ENCODE results near the gene AQP12B. TPM values are rescaled to one million over a fixed set of nuclear protein-coding genes. Genes with fewer than 3 reads are reported as not detected.
"Not testable (repeated sequence)": the region's sequence is repeated elsewhere in the genome, so short reads cannot be mapped to it uniquely, and the experiment has no call there.

The AQP12B gene, protein sequence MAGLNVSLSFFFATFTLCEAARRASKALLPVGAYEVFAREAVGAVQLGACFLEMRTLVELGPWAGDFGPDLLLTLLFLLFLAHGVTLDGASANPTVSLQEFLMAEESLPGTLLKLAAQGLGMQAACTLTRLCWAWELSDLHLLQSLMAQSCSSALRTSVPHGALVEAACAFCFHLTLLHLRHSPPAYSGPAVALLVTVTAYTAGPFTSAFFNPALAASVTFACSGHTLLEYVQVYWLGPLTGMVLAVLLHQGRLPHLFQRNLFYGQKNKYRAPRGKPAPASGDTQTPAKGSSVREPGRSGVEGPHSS
- total RNA-seq, result not detected

DNA sequence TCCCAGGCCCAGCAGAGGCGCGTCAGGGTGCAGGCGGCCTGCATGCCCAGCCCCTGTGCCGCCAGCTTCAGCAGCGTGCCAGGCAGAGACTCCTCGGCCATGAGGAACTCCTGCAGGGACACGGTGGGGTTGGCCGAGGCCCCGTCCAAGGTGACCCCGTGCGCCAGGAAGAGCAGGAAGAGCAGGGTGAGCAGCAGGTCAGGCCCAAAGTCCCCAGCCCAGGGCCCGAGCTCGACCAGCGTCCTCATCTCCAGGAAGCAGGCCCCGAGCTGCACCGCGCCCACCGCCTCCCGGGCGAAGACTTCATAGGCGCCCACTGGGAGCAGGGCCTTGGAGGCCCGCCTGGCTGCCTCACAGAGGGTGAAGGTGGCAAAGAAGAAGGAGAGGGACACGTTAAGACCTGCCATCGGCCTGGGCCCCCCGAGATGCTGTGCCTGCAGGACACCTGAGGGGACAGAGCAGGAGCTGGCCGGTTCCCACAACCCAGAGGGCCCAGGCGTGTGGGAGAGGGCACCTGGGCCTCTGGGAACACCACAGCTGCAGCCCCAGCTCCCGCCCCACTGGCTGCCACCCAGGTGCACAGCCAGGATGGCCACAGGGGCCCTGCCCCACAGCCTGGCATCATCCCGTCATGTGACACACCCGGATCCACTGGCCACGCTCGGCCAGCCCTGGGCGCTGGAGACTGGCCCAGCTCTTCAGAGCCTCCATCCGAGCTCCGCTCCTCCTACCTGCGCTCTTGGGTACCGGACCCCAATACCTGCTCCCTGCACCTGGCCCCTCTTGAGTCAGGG is at the start of gene AQP12B:
AQP12B (minus strand) TSS at position 455 of the 794 bp plus-strand sequence; CDS start at position 407, 48 bp downstream.
- H3K36me3 Mint-ChIP-seq (ENCODE audit: insufficient read depth in 2 of 2); H3K9me3 Mint-ChIP-seq; H3K27me3 Mint-ChIP-seq (ENCODE audit: low read depth); DNase-seq; H3K4me3 Mint-ChIP-seq; H3K27ac Mint-ChIP-seq; ATAC-seq (replicated peaks in 1 of 2); H3K4me1 Mint-ChIP-seq (ENCODE audit: low read depth): not testable (repeated sequence)

DNA sequence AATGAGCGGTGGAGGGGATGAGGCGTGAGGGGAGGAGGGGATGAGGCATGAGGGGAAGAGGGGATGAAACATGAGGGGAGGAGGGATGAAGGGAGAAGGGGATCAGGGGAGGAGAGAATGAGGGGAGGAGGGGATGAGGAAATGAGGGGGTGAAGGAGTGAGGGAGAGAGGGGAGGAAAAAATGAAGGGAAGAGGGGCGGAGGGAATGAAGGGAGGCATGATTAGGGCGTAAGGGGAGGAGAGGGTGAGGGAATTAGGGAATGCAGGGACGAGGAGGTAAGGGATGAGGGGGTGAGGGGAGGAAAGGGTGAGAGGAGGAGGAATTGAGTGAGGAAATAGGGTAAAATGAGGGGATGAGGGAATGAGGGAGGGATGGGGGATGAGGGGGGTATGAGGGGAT is 49.5 kb upstream of the AQP12B start:
- Mint-ChIP-seq H3K4me3 (no peak overlapping the region), H3K9me3 (no peaks in the 10 kb centered on the region), H3K27me3 (ENCODE audit: low read depth) (no peaks in the 10 kb centered on the region), H3K4me1 (ENCODE audit: low read depth) (no peaks in the 10 kb centered on the region), H3K27ac (no peak overlapping the region), H3K36me3 (ENCODE audit: insufficient read depth in 2 of 2) (no peaks in the 10 kb centered on the region)
- no peak for ATAC-seq (replicated peaks in 1 of 2)
- DNase-seq, result no peak

DNA sequence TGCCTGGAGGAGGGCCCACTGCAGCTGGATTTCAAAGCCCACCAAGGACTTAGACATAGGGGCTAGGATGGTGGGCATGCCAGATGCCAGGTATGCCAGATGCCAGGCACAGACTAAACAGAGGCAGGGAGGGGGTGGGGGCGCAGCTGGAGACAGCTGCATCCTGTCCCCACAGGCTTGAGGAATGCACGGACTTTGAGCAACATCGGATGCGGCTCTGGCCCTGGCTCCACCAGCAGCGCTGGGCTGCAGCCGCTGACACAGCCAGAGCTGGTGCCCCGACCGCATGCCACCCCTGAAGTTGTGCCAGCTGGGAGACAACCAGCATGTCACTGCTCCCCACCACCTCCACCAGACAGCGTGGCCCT is 48.5 kb upstream of the AQP12B start:
- H3K4me3 Mint-ChIP-seq, result no peak overlapping the region
- DNase-seq (no peak), ATAC-seq (replicated peaks in 1 of 2) (no peak)
- H3K27me3 Mint-ChIP-seq (ENCODE audit: low read depth), result no peaks in the 10 kb centered on the region
- no peak overlapping the region for H3K27ac Mint-ChIP-seq
- H3K9me3 Mint-ChIP-seq, result no peaks in the 10 kb centered on the region
- H3K4me1 Mint-ChIP-seq (ENCODE audit: low read depth), result no peaks in the 10 kb centered on the region
- no peaks in the 10 kb centered on the region for H3K36me3 Mint-ChIP-seq (ENCODE audit: insufficient read depth in 2 of 2)

DNA sequence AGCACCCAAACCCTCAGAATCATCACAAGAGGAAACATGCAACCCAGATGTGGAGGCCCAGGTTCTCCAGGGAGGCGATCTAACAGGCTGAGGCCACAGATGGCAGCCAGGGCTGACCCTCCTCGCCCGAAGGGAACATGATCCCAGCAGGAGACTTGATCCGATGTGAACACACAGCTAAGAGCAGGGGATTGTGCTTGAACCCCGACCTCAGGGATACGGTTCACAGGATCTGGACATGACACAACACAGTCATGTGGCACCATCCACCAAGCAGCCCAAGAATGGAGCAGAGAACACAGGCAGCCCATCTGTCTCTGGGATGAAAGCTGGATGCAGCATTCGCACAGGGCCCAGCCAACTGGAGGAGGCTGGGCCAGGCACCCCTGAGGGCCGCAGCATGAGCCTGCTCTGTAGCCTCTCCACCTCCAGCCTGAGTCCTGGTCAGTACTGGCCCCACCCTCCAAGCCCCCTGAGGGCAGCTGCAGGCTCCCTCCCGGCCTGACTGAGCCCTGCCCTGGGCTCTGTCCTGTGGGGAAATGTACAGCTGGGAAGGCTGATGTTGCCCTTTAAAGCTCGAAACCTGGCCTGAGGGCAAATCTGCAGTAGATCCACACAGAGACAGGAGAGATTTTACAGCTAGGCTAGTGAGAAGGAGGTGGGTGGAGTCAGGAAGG is 48.0 kb upstream of the AQP12B start:
- Mint-ChIP-seq H3K4me3 (no peak overlapping the region), H3K9me3 (no peaks in the 10 kb centered on the region), H3K36me3 (ENCODE audit: insufficient read depth in 2 of 2) (no peaks in the 10 kb centered on the region), H3K27ac (no peak overlapping the region), H3K4me1 (ENCODE audit: low read depth) (no peaks in the 10 kb centered on the region), H3K27me3 (ENCODE audit: low read depth) (no peaks in the 10 kb centered on the region)
- no peak for ATAC-seq (replicated peaks in 1 of 2)
- DNase-seq, result no peak

DNA sequence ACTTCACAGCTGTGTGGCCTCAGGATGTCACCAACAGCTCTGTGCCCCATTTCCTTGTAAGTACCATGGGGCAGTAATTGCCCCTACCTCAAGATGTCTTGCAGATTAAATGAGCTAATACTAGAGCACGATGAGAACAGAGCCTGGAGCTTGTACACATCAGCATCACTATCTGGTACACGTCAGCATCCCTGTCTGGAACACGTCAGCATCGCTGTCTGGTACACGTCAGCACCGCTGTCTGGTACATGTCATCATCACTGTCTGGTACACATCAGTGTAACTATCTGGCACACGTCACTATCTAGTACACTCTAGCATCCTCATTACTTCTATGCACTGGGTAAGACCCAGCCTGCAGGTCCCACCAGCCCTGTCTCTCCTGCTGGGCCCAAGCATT is 46.1 kb upstream of the AQP12B start:
- no peak for ATAC-seq (replicated peaks in 1 of 2)
- Mint-ChIP-seq H3K27ac (no peak overlapping the region), H3K4me3 (no peak overlapping the region), H3K36me3 (ENCODE audit: insufficient read depth in 2 of 2) (no peaks in the 10 kb centered on the region), H3K4me1 (ENCODE audit: low read depth) (no peaks in the 10 kb centered on the region), H3K27me3 (ENCODE audit: low read depth) (no peaks in the 10 kb centered on the region), H3K9me3 (no peaks in the 10 kb centered on the region)
- no peak for DNase-seq

DNA sequence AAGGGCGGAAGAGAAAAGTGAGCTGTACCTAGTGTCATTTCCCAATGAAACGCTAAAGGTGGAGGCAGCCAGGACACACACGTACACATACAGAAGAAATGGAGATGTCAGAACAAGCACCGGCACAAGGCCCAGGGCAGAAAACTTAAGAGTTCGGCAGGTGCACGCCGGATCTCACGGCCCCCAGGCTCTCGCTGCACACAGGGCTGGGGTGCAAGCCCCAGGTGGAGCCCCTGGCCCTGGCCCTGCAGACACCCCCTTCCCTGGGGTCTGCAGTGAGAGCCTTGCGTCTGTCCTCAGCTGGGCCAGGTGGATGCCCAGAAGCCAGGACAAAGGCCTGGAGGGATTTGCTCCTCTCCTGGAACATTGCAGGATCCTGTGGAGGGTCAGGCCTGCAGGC is 45.7 kb upstream of the AQP12B start:
- ATAC-seq (replicated peaks in 1 of 2) (no peak), DNase-seq (no peak)
- Mint-ChIP-seq H3K4me1 (ENCODE audit: low read depth) (no peaks in the 10 kb centered on the region), H3K27me3 (ENCODE audit: low read depth) (no peaks in the 10 kb centered on the region), H3K27ac (no peak overlapping the region), H3K9me3 (no peaks in the 10 kb centered on the region), H3K36me3 (ENCODE audit: insufficient read depth in 2 of 2) (no peaks in the 10 kb centered on the region), H3K4me3 (no peak overlapping the region)

DNA sequence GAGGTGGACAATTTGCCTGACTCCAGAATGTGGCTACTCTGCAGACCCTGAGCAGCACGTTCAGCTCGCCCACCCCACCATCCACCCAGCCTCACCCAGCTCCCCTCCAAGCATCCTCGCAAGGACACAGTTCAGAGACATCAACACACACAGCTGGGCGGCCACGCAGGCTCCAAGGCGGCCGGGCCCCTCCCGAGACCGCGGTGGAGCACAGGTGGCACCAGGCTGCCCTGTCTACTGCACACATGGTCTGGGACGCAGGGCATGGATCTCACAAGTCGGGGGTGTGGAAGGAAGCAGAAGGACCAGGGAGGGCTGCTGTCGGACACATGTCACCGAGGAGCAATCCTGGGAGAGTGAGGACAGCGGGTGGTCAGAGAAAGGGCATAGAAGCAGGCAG is 45.2 kb upstream of the AQP12B start:
- Mint-ChIP-seq H3K9me3 (no peaks in the 10 kb centered on the region), H3K36me3 (ENCODE audit: insufficient read depth in 2 of 2) (no peaks in the 10 kb centered on the region), H3K27ac (no peak overlapping the region), H3K27me3 (ENCODE audit: low read depth) (no peaks in the 10 kb centered on the region), H3K4me3 (no peak overlapping the region), H3K4me1 (ENCODE audit: low read depth) (no peaks in the 10 kb centered on the region)
- no peak for DNase-seq
- ATAC-seq (replicated peaks in 1 of 2), result no peak

DNA sequence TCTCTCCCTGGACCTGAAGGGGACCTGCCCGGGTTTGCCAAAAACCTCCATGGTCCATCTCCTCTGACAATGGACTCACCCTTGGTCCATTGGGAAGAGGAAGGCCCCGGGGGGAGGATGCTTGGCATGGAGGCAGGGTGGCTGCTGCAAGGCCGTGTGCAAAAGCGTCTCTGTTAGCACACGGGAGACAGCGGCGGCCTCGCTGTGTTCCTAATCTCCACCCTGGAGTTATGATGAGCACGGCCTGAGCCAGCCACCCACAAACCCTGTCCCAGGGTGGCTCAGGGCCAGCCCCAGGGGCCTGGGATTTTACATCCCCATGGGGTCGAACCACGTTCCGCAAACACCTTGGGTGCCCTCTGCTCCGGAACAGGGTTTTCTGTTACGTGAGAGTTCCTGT is 44.8 kb upstream of the AQP12B start:
- DNase-seq (no peak), ATAC-seq (replicated peaks in 1 of 2) (no peak)
- Mint-ChIP-seq H3K9me3 (no peaks in the 10 kb centered on the region), H3K4me1 (ENCODE audit: low read depth) (no peaks in the 10 kb centered on the region), H3K36me3 (ENCODE audit: insufficient read depth in 2 of 2) (no peaks in the 10 kb centered on the region), H3K27ac (no peak overlapping the region), H3K4me3 (no peak overlapping the region), H3K27me3 (ENCODE audit: low read depth) (no peaks in the 10 kb centered on the region)

DNA sequence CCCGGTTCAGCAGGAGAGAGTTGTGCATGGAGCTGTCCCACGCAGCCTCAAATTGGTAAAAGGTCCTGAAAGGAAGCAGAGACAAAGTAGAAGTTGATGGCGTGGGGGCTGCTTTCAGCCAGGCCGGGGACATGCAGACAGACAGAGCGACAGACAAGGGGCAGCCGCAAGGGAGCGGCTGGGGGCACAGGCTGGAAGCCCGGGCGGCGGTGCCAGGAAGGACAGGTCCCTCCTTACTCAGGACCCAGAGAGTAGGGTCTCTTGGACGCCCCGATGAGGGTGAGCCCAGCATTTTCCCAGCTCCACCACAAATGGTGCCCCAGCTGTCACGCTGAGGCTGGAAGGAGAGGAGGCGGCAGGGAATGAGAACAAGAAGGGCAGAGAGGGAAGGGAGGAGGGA is 44.2 kb upstream of the AQP12B start:
- ATAC-seq (replicated peaks in 1 of 2) (no peak), DNase-seq (no peak)
- H3K9me3 Mint-ChIP-seq, result no peaks in the 10 kb centered on the region
- no peaks in the 10 kb centered on the region for H3K4me1 Mint-ChIP-seq (ENCODE audit: low read depth)
- H3K36me3 Mint-ChIP-seq (ENCODE audit: insufficient read depth in 2 of 2), result no peaks in the 10 kb centered on the region
- no peak overlapping the region for H3K27ac Mint-ChIP-seq
- no peaks in the 10 kb centered on the region for H3K27me3 Mint-ChIP-seq (ENCODE audit: low read depth)
- H3K4me3 Mint-ChIP-seq, result no peak overlapping the region

DNA sequence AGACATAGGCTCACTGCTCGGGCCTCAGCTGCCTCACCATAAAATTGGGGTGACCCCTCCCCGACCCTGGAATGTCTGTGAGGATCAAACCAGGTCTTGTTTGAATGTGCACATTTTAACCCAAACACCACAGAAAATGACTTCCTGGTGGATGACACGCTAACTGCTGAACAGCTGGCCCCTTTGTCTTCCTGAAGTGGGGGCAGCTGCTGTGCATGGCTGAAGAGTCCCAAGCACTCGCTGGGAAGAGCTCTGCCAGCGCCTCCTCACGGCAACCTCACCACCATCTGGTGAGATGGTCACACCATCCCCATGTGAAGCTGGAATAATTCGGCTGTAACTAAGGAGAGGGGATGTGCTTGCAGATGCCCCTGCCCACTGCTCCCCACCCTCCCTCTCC is 43.0 kb upstream of the AQP12B start:
- Mint-ChIP-seq H3K27me3 (ENCODE audit: low read depth) (no peaks in the 10 kb centered on the region), H3K36me3 (ENCODE audit: insufficient read depth in 2 of 2) (no peaks in the 10 kb centered on the region), H3K27ac (no peak overlapping the region), H3K4me1 (ENCODE audit: low read depth) (no peaks in the 10 kb centered on the region), H3K9me3 (no peaks in the 10 kb centered on the region), H3K4me3 (no peak overlapping the region)
- no peak for ATAC-seq (replicated peaks in 1 of 2)
- DNase-seq, result no peak

DNA sequence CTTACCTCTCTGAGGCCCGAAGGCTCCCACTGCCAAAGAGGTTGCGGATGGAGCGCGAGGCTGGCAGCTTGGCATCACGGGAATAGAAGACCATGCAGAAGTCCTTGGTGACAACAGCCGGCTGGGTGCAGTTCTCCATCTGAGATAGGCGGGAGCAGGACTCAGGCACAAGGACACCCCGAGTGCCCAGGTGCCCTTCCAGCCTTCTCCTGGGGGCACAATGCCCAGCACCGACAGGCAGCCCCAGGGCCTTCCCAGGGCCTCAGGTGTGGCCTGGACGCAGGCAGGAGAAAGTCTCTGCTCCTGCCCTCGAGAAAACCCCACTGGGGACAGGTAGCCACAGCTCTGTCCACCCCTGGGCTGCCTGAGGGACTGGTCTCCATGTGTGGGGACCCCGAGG is 42.6 kb upstream of the AQP12B start:
- no peaks in the 10 kb centered on the region for H3K9me3 Mint-ChIP-seq
- DNase-seq, result no peak
- no peaks in the 10 kb centered on the region for H3K36me3 Mint-ChIP-seq (ENCODE audit: insufficient read depth in 2 of 2)
- H3K4me3 Mint-ChIP-seq, result no peak overlapping the region
- no peak overlapping the region for H3K27ac Mint-ChIP-seq
- H3K27me3 Mint-ChIP-seq (ENCODE audit: low read depth), result no peaks in the 10 kb centered on the region
- H3K4me1 Mint-ChIP-seq (ENCODE audit: low read depth), result no peaks in the 10 kb centered on the region
- ATAC-seq (replicated peaks in 1 of 2), result no peak

DNA sequence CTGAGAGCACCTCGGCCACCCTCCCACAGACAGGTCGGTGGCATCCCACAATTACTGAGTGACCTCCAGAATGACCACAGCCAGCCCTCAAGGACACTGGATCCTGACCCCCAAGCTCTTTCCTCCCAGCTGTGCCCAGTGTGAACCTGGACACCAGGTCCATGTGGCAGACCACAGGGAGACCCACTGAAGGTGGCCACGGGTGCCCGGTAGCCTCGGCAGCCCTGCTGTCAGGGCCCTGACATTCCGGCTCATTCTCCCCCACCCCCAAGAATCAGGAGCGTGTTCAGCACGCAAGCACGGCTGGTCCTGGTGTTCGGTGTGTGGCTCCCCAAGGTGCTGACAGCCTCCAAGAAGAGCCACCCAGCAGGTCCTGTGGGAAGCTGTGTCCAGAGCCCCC is 41.7 kb upstream of the AQP12B start:
- Mint-ChIP-seq H3K27me3 (ENCODE audit: low read depth) (no peaks in the 10 kb centered on the region), H3K27ac (no peak overlapping the region), H3K9me3 (no peaks in the 10 kb centered on the region), H3K4me3 (no peak overlapping the region), H3K4me1 (ENCODE audit: low read depth) (no peaks in the 10 kb centered on the region), H3K36me3 (ENCODE audit: insufficient read depth in 2 of 2) (no peaks in the 10 kb centered on the region)
- no peak for ATAC-seq (replicated peaks in 1 of 2)
- no peak for DNase-seq

DNA sequence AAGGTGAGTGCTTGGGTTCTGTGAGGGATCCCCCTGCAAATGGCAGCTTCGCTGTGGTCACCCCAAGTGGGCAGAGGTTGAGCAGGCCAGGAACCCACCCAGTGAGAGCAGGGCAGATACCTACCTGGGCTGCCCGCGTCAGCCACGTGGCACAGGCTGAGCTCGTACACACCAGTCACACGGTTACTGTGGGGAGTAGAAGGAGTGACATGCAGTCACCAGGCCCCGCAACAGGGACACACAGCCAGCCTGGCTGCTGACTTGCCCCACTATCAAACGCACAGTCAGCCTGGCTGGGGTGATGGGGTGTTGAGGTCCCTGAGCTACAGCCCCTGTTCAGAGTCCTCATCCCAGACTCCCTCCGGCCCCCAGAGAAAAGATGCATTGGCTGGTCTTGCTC is 41.2 kb upstream of the AQP12B start:
- Mint-ChIP-seq H3K27ac (no peak overlapping the region), H3K9me3 (no peaks in the 10 kb centered on the region), H3K4me1 (ENCODE audit: low read depth) (no peaks in the 10 kb centered on the region), H3K4me3 (no peak overlapping the region), H3K36me3 (ENCODE audit: insufficient read depth in 2 of 2) (no peaks in the 10 kb centered on the region), H3K27me3 (ENCODE audit: low read depth) (no peaks in the 10 kb centered on the region)
- DNase-seq (no peak), ATAC-seq (replicated peaks in 1 of 2) (no peak)
